Endothelial cell (in vitro differentiated cells): Measurements from ENCODE around the gene ARHGEF3. TPM values are rescaled to one million over a fixed set of nuclear protein-coding genes. Genes with fewer than 3 reads are reported as not detected.

Experiments
- DNase-seq: peaks from one replicate; pipeline ENCODE4 v3.0.0; 2021; ENCODE audit warnings: low spot score
- H3K27ac Mint-ChIP-seq: one replicate; pipeline ENCODE4 v1.8.0; 2021; ENCODE audit warnings: mixed read lengths, inconsistent platforms; ENCODE audit not compliant: unreplicated experiment
- H3K27me3 Mint-ChIP-seq: one replicate; pipeline ENCODE4 v1.8.0; 2021; ENCODE audit warnings: mild to moderate bottlenecking, moderate library complexity, mixed read lengths, inconsistent platforms; ENCODE audit not compliant: unreplicated experiment
- H3K36me3 Mint-ChIP-seq: one replicate; pipeline ENCODE4 v1.8.0; 2021; ENCODE audit warnings: mild to moderate bottlenecking, low read depth, mixed read lengths, inconsistent platforms; ENCODE audit not compliant: unreplicated experiment
- H3K4me1 Mint-ChIP-seq: one replicate; pipeline ENCODE4 v1.8.0; 2021; ENCODE audit warnings: mild to moderate bottlenecking, mixed read lengths, inconsistent platforms; ENCODE audit not compliant: unreplicated experiment
- H3K4me3 Mint-ChIP-seq: one replicate; pipeline ENCODE4 v1.8.0; 2021; ENCODE audit warnings: mild to moderate bottlenecking, mixed read lengths, inconsistent platforms; ENCODE audit not compliant: unreplicated experiment
- H3K9me3 Mint-ChIP-seq: one replicate; pipeline ENCODE4 v1.8.0; 2021; ENCODE audit warnings: mixed read lengths, inconsistent platforms; ENCODE audit not compliant: unreplicated experiment
- CTCF ChIP-seq: fragments of 200-600 bp; sonication (generic); IDR thresholded peaks from one replicate; pipeline ENCODE4 v1.5.0; 2021; ENCODE audit warnings: antibody characterized with exemption; ENCODE audit not compliant: unreplicated experiment
- total RNA-seq: library from RNA; stranded (reverse); fragmentation: NEBNext Ultra II Directional; extraction: Animal tissue kit (Norgen Biotek cat#: 25700); gene quantifications from one replicate; pipeline ENCODE4 v1.2.1, GENCODE V29; 2021; ENCODE audit not compliant: unreplicated experiment

The ARHGEF3 gene
- total RNA-seq, 1 donor from 2014 or later = 4.0 TPM

- H3K36me3 Mint-ChIP-seq = no peaks in the 10 kb centered on the region
- no peaks in the 10 kb centered on the region for H3K9me3 Mint-ChIP-seq
- no peak overlapping the region for H3K27ac Mint-ChIP-seq
- TF ChIP-seq CTCF = no peak
- no peak for DNase-seq
- H3K4me1 Mint-ChIP-seq = peaks cover 4% of the 10 kb centered on the region
- H3K27me3 Mint-ChIP-seq = no peaks in the 10 kb centered on the region
- H3K4me3 Mint-ChIP-seq = no peak overlapping the region
Observed at GRCh38 chr3:56839784-56840715, 38.3 kb upstream of the ARHGEF3 start.

GRCh38 chr3:56838448-56838847, 36.7 kb upstream of the ARHGEF3 start:
- H3K36me3 Mint-ChIP-seq = no peaks in the 10 kb centered on the region
- no peaks in the 10 kb centered on the region for H3K27me3 Mint-ChIP-seq
- no peak for TF ChIP-seq CTCF
- H3K4me1 Mint-ChIP-seq = peaks cover 4% of the 10 kb centered on the region
- H3K4me3 Mint-ChIP-seq = no peak overlapping the region
- H3K9me3 Mint-ChIP-seq = no peaks in the 10 kb centered on the region
- no peak overlapping the region for H3K27ac Mint-ChIP-seq
- no peak for DNase-seq

DNA sequence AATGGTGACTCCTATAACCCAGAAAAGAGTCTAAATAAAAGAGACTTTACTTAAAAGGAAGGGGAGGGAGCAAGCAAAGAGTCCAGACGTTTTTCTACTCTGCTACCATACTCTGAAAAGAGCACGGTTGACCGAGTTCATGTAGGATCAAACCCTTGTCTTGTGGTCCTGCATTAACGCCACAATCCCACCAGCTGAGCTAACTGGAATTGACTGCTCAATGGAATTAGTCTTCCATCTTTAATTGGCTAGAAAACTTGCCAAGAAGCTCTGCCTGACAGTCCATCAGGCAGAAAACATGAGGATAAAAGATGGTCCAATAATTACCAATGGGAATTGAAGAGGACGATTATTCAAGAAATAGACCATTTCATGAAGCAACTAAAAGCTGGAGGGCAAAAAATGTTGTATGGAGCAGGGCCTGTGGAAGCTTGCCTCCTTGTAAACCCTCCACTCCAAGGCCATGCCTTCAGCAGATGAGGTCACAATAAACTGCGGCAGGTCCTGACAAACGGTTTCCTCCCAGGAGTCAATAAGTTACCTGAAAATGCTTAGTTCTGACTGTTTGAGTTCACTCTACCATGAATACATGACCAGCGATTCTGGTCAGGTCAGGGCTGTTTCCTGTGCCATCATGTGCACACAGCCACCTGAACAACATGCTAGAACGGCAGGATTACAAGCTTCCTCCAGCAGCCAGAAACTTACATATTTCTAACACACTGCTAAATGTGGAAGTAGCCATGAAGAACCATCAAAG, 35.6 kb upstream of the ARHGEF3 start:
- no peak for TF ChIP-seq CTCF
- no peak for DNase-seq
- H3K36me3 Mint-ChIP-seq = no peaks in the 10 kb centered on the region
- H3K4me3 Mint-ChIP-seq = no peak overlapping the region
- no peaks in the 10 kb centered on the region for H3K27me3 Mint-ChIP-seq
- H3K27ac Mint-ChIP-seq = no peak overlapping the region
- peaks cover 4% of the 10 kb centered on the region for H3K4me1 Mint-ChIP-seq
- no peaks in the 10 kb centered on the region for H3K9me3 Mint-ChIP-seq

DNA sequence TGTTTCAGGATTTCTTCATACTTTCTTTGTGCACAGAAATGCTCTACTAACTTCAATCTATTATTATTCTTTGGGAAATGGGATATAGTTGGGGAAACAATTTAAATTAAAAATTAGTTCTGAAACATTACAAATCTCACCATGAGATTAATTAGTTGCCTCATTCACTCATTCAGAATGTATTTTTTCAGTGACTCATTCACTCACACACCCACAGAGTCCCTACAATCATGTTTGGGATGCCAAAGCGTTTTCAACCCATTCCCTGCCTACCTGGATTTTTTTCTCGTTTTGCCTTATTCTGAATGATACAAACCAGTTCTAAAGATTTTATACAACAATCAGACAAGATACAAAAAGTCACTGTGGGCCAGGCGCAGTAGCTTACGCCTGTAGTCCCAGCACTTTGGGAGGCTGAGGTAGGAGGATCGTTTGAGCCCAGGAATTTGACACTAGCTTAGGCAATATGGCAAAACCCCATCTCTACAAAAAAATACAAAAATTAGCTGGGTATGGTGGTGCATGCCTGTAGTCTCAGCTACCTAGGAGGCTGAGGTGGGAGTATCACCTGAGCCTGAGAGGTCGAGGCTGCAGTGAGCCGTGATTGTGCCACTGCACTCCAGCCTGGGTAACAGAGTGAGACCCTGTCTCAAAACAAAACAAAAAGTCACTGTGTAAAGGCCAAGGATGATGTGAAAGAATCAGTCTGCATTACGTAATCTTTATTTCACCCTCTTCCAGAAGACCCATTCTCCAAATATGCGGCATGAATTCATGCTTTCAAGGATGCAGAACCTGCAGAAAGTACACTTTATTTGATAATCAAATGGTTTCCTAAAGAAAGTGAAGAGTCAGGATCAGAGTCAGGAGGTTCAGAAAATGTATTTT, 34.8 kb upstream of the ARHGEF3 start:
- Mint-ChIP-seq H3K4me1 (peaks cover 4% of the 10 kb centered on the region), H3K4me3 (no peak overlapping the region), H3K36me3 (no peaks in the 10 kb centered on the region), H3K27ac (no peak overlapping the region), H3K27me3 (no peaks in the 10 kb centered on the region), H3K9me3 (no peaks in the 10 kb centered on the region)
- TF ChIP-seq CTCF = no peak
- DNase-seq = no peak
